Measurements from ENCODE around the gene SPATA3. TPM values are rescaled to one million over a fixed set of nuclear protein-coding genes. Genes with fewer than 3 reads are reported as not detected.

SPATA3 gene
- total and polyA plus RNA-seq, 2 of the 13 experiments (the other 11 are each of a cell fraction or from before 2014, with no cell fraction given) = not detected

- TF ChIP-seq ZNF501 (CRISPR knock-in tag; IDR thresholded peaks at IDR 0.05) = peak; percentile 98
- peak; percentile 77 for TF ChIP-seq ZBTB26 (CRISPR knock-in tag; IDR thresholded peaks at IDR 0.05; ENCODE audit: borderline replicate concordance)
- TF ChIP-seq ZNF746 (CRISPR knock-in tag; IDR thresholded peaks at IDR 0.05) = peak; percentile 90
- TF ChIP-seq ZNF788 (CRISPR knock-in tag; IDR thresholded peaks at IDR 0.05; ENCODE audit: borderline replicate concordance) = peak; percentile 99; the same call in 1 of the 2 replicates
- peak; percentile 95 for TF ChIP-seq IRF9 (CRISPR knock-in tag; IDR thresholded peaks at IDR 0.05; ENCODE audit: borderline replicate concordance)
- peak; percentile 91 for TF ChIP-seq JUND (CRISPR knock-in tag; IDR thresholded peaks at IDR 0.05)
- TF ChIP-seq ARID3A (IDR thresholded peaks at IDR 0.05; ENCODE audit: low read depth, low read length) = peak; percentile 84
- peak; percentile 100 for TF ChIP-seq HNF4A (CRISPR knock-in tag; IDR thresholded peaks at IDR 0.05)
- no peak for TF ChIP-seq FOXM1 (CRISPR knock-in tag; IDR thresholded peaks at IDR 0.05)
- TF ChIP-seq ZUFSP (CRISPR knock-in tag; IDR thresholded peaks at IDR 0.05; ENCODE audit: borderline replicate concordance) = no peak
- no peak for TF ChIP-seq HDAC6 (IDR thresholded peaks at IDR 0.05; ENCODE audit: low read depth, low read length)
- no peak for TF ChIP-seq ZNF660 (CRISPR knock-in tag; IDR thresholded peaks at IDR 0.05; ENCODE audit: borderline replicate concordance, low read depth)
- TF ChIP-seq TRIM24 (CRISPR knock-in tag; IDR thresholded peaks at IDR 0.05) = peak; percentile 83; the same call in 1 of the 2 replicates
- 0 out of 2 replicates have a peak, but pooled peaks have one; percentile 52 for TF ChIP-seq ZFP62 (CRISPR knock-in tag; IDR thresholded peaks at IDR 0.05)
- TF ChIP-seq NFKB2 (CRISPR knock-in tag; IDR thresholded peaks at IDR 0.05; ENCODE audit: borderline replicate concordance) = peak; percentile 73
- peak; percentile 50; the same call in 1 of the 2 replicates for TF ChIP-seq ZFYVE20 (CRISPR knock-in tag; IDR thresholded peaks at IDR 0.05; ENCODE audit: borderline replicate concordance, low read depth)
- TF ChIP-seq MEF2D (CRISPR knock-in tag; IDR thresholded peaks at IDR 0.05) = peak; percentile 99
- peak; percentile 99 for TF ChIP-seq SMYD3 (CRISPR knock-in tag; IDR thresholded peaks at IDR 0.05)
- peak; percentile 97 for TF ChIP-seq PHF5A (CRISPR knock-in tag; IDR thresholded peaks at IDR 0.05; ENCODE audit: low read depth, unreplicated experiment)
- peak; percentile 79; the same call in 1 of the 2 replicates for TF ChIP-seq ZNF740 (CRISPR knock-in tag; IDR thresholded peaks at IDR 0.05)
- no peak for TF ChIP-seq THAP8 (CRISPR knock-in tag; IDR thresholded peaks at IDR 0.05; ENCODE audit: borderline replicate concordance)
- peak; percentile 84 for TF ChIP-seq ELF1 (CRISPR knock-in tag; IDR thresholded peaks at IDR 0.05)
Observed at GRCh38 chr2:231050018-231050901, 54.3 kb downstream of the SPATA3 start (continued).
